Upper lobe of left lung (tissue), 4 donors: ENCODE measurements around the gene FAP.

Source experiments
- EP300 ChIP-seq, 4 donors: sonication (generic); formaldehyde crosslinking; IDR thresholded peaks; one replicate each; pipeline ENCODE4 v1.5.1; 2017; ENCODE audit warnings: antibody characterized with exemption in 4 of 4, control low read depth in 2 of 4
- POLR2A ChIP-seq, 4 donors: fragments of 450-650 bp; IDR thresholded peaks; one replicate each; pipeline ENCODE4 v1.5.1; 2016 to 2017; ENCODE audit warnings: antibody characterized with exemption in 4 of 4, mild to moderate bottlenecking in 2 of 4
- POLR2AphosphoS5 ChIP-seq, 2 donors: sonication (generic); formaldehyde crosslinking; IDR thresholded peaks; one replicate each; pipeline ENCODE4 v1.5.1; 2017; ENCODE audit warnings: antibody characterized with exemption in 2 of 2
- TF ChIP-seq, protein P1 (sequence below), 6 experiments: fragments of 450-650 bp in 4 of 6; fragments of 200-600 bp in 2 of 6; sonication (generic) in 2 of 6; IDR thresholded peaks; one replicate each; pipeline ENCODE4 v1.5.1; 2016 to 2019; ENCODE audit warnings: antibody characterized with exemption in 6 of 6

GRCh38 chr2:162230761-162231160, 12.5 kb downstream of the FAP start:
- no peak for TF ChIP-seq POLR2A (IDR thresholded peaks at IDR 0.05)
- TF ChIP-seq, protein P1, sequence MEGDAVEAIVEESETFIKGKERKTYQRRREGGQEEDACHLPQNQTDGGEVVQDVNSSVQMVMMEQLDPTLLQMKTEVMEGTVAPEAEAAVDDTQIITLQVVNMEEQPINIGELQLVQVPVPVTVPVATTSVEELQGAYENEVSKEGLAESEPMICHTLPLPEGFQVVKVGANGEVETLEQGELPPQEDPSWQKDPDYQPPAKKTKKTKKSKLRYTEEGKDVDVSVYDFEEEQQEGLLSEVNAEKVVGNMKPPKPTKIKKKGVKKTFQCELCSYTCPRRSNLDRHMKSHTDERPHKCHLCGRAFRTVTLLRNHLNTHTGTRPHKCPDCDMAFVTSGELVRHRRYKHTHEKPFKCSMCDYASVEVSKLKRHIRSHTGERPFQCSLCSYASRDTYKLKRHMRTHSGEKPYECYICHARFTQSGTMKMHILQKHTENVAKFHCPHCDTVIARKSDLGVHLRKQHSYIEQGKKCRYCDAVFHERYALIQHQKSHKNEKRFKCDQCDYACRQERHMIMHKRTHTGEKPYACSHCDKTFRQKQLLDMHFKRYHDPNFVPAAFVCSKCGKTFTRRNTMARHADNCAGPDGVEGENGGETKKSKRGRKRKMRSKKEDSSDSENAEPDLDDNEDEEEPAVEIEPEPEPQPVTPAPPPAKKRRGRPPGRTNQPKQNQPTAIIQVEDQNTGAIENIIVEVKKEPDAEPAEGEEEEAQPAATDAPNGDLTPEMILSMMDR (IDR thresholded peaks at IDR 0.05): no peak
- no peak for TF ChIP-seq EP300 (IDR thresholded peaks at IDR 0.05)
- no peak for TF ChIP-seq POLR2AphosphoS5 (IDR thresholded peaks at IDR 0.05)
